Panc1 (cell line): ENCODE data around the gene MTFMT.

Source experiments
- CTCF ChIP-seq: fragments of 450-650 bp; IDR thresholded peaks from 2 replicates; pipeline ENCODE4 v1.5.1; 2017; ENCODE audit warnings: mild to moderate bottlenecking
- POLR2AphosphoS5 ChIP-seq: IDR thresholded peaks from 2 replicates; pipeline ENCODE4 v1.6.1; 2012; ENCODE audit warnings: mild to moderate bottlenecking, low read depth, low read length, moderate library complexity

GRCh38 chr15:64959128-64959527 lies 70.3 kb downstream of the MTFMT start:
- TF ChIP-seq CTCF (no peak), POLR2AphosphoS5 (no peak)
